HepG2 (cell line): ENCODE results near the gene ATG13. TPM values are rescaled to one million over a fixed set of nuclear protein-coding genes. Genes with fewer than 3 reads are reported as not detected.

Experiments used
- AHR ChIP-seq: IDR thresholded peaks from 2 replicates; pipeline ENCODE4 v1.6.1; 2018; ENCODE audit warnings: missing genetic modification reagents, missing compliant biosample characterization
- CBX2 ChIP-seq, 2 experiments: fragments of 200-600 bp in 1 of 2; sonication (generic); formaldehyde crosslinking in 1 of 2; IDR thresholded peaks; 2 replicates each; pipeline versions ENCODE4 v1.7.0 to v1.8.1; 2018 to 2022; ENCODE audit warnings: low read depth in 2 of 2, low read length in 1 of 2, mild to moderate bottlenecking in 1 of 2, missing genetic modification reagents in 1 of 2
- ELF1 ChIP-seq: sonication (generic); formaldehyde crosslinking; IDR thresholded peaks from 2 replicates; pipeline ENCODE4 v1.4.0; 2020; ENCODE audit warnings: missing genetic modification reagents
- GPN1 ChIP-seq: sonication (generic); formaldehyde crosslinking; IDR thresholded peaks from 2 replicates; pipeline ENCODE4 v1.5.1; 2020; ENCODE audit warnings: missing genetic modification reagents, borderline replicate concordance
- GZF1 ChIP-seq: sonication (generic); formaldehyde crosslinking; IDR thresholded peaks from 2 replicates; pipeline ENCODE4 v1.5.1; 2020; ENCODE audit warnings: mild to moderate bottlenecking, missing genetic modification reagents
- KDM2A ChIP-seq: sonication (generic); formaldehyde crosslinking; IDR thresholded peaks from 2 replicates; pipeline ENCODE4 v1.4.0; 2020; ENCODE audit warnings: low read depth, missing genetic modification reagents, borderline replicate concordance
- PAXIP1 ChIP-seq: sonication (generic); formaldehyde crosslinking; conservative IDR thresholded peaks from 2 replicates; pipeline ENCODE4 v1.4.0; 2020; ENCODE audit warnings: mild to moderate bottlenecking, missing genetic modification reagents, moderate library complexity
- RFXAP ChIP-seq: sonication (generic); formaldehyde crosslinking; IDR thresholded peaks from 2 replicates; pipeline ENCODE4 v1.4.0; 2020; ENCODE audit warnings: missing genetic modification reagents, borderline replicate concordance
- RNF219 ChIP-seq: sonication (generic); formaldehyde crosslinking; IDR thresholded peaks from 2 replicates; pipeline ENCODE4 v1.5.0; 2020; ENCODE audit warnings: mild to moderate bottlenecking, missing genetic modification reagents
- WIZ ChIP-seq: sonication (generic); formaldehyde crosslinking; IDR thresholded peaks from 2 replicates; pipeline ENCODE4 v1.5.1; 2020; ENCODE audit warnings: mild to moderate bottlenecking, missing genetic modification reagents
- ZBTB26 ChIP-seq: IDR thresholded peaks from 2 replicates; pipeline ENCODE4 v1.6.1; 2016; ENCODE audit warnings: missing compliant biosample characterization, missing genetic modification reagents, borderline replicate concordance
- ZBTB39 ChIP-seq: sonication (generic); formaldehyde crosslinking; IDR thresholded peaks from 2 replicates; pipeline ENCODE4 v1.5.0; 2020; ENCODE audit warnings: missing genetic modification reagents
- ZNF547 ChIP-seq: sonication (generic); formaldehyde crosslinking; IDR thresholded peaks from 2 replicates; pipeline ENCODE4 v1.5.1; 2020; ENCODE audit warnings: mild to moderate bottlenecking, missing genetic modification reagents
- ZNF558 ChIP-seq: sonication (generic); formaldehyde crosslinking; IDR thresholded peaks from 2 replicates; pipeline ENCODE4 v1.9.0; 2022; ENCODE audit warnings: mild to moderate bottlenecking, missing genetic modification reagents, borderline replicate concordance
- ZNF607 ChIP-seq: sonication (generic); formaldehyde crosslinking; IDR thresholded peaks from 2 replicates; pipeline ENCODE4 v1.5.1; 2020; ENCODE audit warnings: missing genetic modification reagents, mild to moderate bottlenecking, borderline replicate concordance
- ZNF614 ChIP-seq: IDR thresholded peaks from 2 replicates; pipeline ENCODE4 v1.6.1; 2018; ENCODE audit warnings: missing biosample characterization, missing genetic modification reagents, inconsistent platforms, borderline replicate concordance
- ZSCAN25 ChIP-seq: sonication (generic); formaldehyde crosslinking; IDR thresholded peaks from 2 replicates; pipeline ENCODE4 v1.8.0; 2022; ENCODE audit warnings: mild to moderate bottlenecking, missing genetic modification reagents
- ZSCAN9 ChIP-seq: IDR thresholded peaks from 2 replicates; pipeline ENCODE4 v1.6.1; 2016; ENCODE audit warnings: borderline replicate concordance
- polyA plus RNA-seq, 8 experiments: library from polyadenylated mRNA; depleted of rRNA in 3 of 8; stranded (reverse) in 7 of 8; unstranded in 1 of 8; fragments of >200 nt; fragmentation: Illumina TruSeq in 4 of 8; extraction: Trizol in 4 of 8; gene quantifications; 2 replicates each; pipeline versions ENCODE4 v1.2.1 to v1.2.3, GENCODE V29; 2011 to 2016; ENCODE audit warnings: low read depth in 4 of 8, missing spikeins in 1 of 8, mixed read lengths in 1 of 8; ENCODE audit not compliant: insufficient read depth in 1 of 8
- total RNA-seq, 5 experiments: library from RNA; depleted of rRNA; stranded (reverse); fragments of >200 nt; fragmentation: Illumina TruSeq; extraction: Trizol; gene quantifications; 2 replicates each; pipeline ENCODE4 v1.2.3, GENCODE V29; 2016; ENCODE audit warnings: low read depth in 1 of 5

Gene ATG13
- total and polyA plus RNA-seq, 2 of the 13 experiments (the other 11 are each of a cell fraction or from before 2014, with no cell fraction given), result 55.0 to 77.3 TPM

- TF ChIP-seq RNF219 (CRISPR knock-in tag), result 0 out of 2 replicates have a peak, but pooled peaks have one; percentile 32
- TF ChIP-seq ZNF547, result 0 out of 2 replicates have a peak, but pooled peaks have one; percentile 44
- peak; percentile 42; the same call in 1 of the 2 replicates for TF ChIP-seq ZBTB26
- no peak; the same call in 1 of the 2 replicates for TF ChIP-seq ZNF607 (CRISPR knock-in tag)
- TF ChIP-seq WIZ (CRISPR knock-in tag), result no peak
- peak; percentile 68 for TF ChIP-seq PAXIP1 (CRISPR knock-in tag)
- no peak; the same call in 1 of the 2 replicates for TF ChIP-seq ZNF558 (CRISPR knock-in tag)
- TF ChIP-seq ZSCAN25 (CRISPR knock-in tag), result peak; percentile 20; the same call in 1 of the 2 replicates
- TF ChIP-seq GZF1 (CRISPR knock-in tag), result 0 out of 2 replicates have a peak, but pooled peaks have one; percentile 71
- TF ChIP-seq KDM2A, result peak; percentile 77
- TF ChIP-seq ZNF614 (CRISPR knock-in tag), result peak; percentile 88; the same call in 1 of the 2 replicates
- TF ChIP-seq GPN1, result no peak
- 0 out of 2 replicates have a peak, but pooled peaks have one; percentile 59 for TF ChIP-seq ZSCAN9 (CRISPR knock-in tag)
- TF ChIP-seq ZBTB39, result no peak
- TF ChIP-seq RFXAP (CRISPR knock-in tag), result 0 out of 2 replicates have a peak, but pooled peaks have one; percentile 70
- no peak for TF ChIP-seq CBX2 (IDR thresholded peaks at IDR 0.05; ENCODE audit: low read depth, low read length)
- no peak for TF ChIP-seq CBX2 (CRISPR knock-in tag; IDR thresholded peaks at IDR 0.05; ENCODE audit: low read depth)
- peak; percentile 48; the same call in 1 of the 2 replicates for TF ChIP-seq AHR
- TF ChIP-seq ELF1 (CRISPR knock-in tag), result peak; percentile 59
Measured at GRCh38 chr11:46593550-46594373, 23.6 kb upstream of the ATG13 start, which contains the start of gene AMBRA1 (continued).
